ENCODE measurements around the gene BEAN1.

- TF ChIP-seq POLR2AphosphoS5 (IDR thresholded peaks at IDR 0.05) = no peak
- TF ChIP-seq, protein P1, sequence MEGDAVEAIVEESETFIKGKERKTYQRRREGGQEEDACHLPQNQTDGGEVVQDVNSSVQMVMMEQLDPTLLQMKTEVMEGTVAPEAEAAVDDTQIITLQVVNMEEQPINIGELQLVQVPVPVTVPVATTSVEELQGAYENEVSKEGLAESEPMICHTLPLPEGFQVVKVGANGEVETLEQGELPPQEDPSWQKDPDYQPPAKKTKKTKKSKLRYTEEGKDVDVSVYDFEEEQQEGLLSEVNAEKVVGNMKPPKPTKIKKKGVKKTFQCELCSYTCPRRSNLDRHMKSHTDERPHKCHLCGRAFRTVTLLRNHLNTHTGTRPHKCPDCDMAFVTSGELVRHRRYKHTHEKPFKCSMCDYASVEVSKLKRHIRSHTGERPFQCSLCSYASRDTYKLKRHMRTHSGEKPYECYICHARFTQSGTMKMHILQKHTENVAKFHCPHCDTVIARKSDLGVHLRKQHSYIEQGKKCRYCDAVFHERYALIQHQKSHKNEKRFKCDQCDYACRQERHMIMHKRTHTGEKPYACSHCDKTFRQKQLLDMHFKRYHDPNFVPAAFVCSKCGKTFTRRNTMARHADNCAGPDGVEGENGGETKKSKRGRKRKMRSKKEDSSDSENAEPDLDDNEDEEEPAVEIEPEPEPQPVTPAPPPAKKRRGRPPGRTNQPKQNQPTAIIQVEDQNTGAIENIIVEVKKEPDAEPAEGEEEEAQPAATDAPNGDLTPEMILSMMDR (IDR thresholded peaks at IDR 0.05) = peak in 3 of 4 experiments; percentile 18 to 35 (median 24)
- TF ChIP-seq POLR2A (IDR thresholded peaks at IDR 0.05) = no peak
These were observed 88.8 kb downstream of the BEAN1 start for GRCh38 chr16:66515596-66516508.
